Adipose tissue (tissue), 3 donors: ENCODE measurements around the gene CASKIN1. TPM values are rescaled to one million over a fixed set of nuclear protein-coding genes. Genes with fewer than 3 reads are reported as not detected.
"Not testable (repeated sequence)": the region's sequence is repeated elsewhere in the genome, so short reads cannot be mapped to it uniquely, and the experiment has no call there.

Experiments
- H3K27ac ChIP-seq: one replicate; pipeline ENCODE4 v1.5.1; 2013; ENCODE audit warnings: low read depth, low read length
- WGBS, 3 donors: extraction: QIAGEN DNeasy Blood & Tissue Kit; methylation state at CpG; one replicate each; pipeline ENCODE4 v1.1.7; 2013; 5-methylcytosine and 5-hydroxymethylcytosine counted together
- polyA plus RNA-seq, 3 donors: library from polyadenylated mRNA; stranded (reverse); fragments of 200-250 nt; gene quantifications; one replicate each; pipeline ENCODE4 v1.2.3, GENCODE V29; 2013
- donor health status: healthy with polysubstance abuse.
- donor health status: Bipolar disorder and iron deficiency.
- donor health status: healthy.

CASKIN1 gene
- polyA plus RNA-seq, 3 donors = 0.22 to 0.35 (median 0.30) TPM

DNA sequence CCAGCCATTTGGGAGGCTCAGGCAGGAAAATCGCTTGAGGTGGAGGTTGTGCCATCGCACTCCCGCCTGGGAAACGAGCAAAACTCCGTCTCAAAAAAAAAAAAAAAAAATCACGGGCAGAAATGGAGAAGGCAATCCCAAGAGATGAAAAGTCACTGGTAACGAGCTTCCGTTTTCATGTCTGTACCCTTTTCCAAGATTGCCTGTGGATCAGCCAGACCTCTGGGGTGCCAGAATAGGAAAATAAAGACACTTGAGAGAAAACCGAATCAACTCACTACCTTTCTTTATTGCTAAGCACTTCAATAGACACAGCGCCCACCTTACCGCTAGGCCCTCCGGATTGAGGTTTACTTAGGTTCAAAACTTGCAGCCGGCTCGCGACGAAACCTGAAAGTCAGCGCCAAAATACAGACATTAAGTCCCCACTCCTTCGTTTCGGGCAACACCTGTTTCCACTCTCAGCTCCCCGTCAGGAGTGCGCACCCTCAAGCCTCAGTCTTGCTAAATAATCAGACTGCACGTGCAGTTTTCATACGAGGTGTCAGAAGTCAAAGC is 41.8 kb downstream of the CASKIN1 start:
- no peak overlapping the region for H3K27ac ChIP-seq
- 1 to 3% (median 2%) methylated on average over 23 of the region's 23 CpGs for WGBS, 3 donors

DNA sequence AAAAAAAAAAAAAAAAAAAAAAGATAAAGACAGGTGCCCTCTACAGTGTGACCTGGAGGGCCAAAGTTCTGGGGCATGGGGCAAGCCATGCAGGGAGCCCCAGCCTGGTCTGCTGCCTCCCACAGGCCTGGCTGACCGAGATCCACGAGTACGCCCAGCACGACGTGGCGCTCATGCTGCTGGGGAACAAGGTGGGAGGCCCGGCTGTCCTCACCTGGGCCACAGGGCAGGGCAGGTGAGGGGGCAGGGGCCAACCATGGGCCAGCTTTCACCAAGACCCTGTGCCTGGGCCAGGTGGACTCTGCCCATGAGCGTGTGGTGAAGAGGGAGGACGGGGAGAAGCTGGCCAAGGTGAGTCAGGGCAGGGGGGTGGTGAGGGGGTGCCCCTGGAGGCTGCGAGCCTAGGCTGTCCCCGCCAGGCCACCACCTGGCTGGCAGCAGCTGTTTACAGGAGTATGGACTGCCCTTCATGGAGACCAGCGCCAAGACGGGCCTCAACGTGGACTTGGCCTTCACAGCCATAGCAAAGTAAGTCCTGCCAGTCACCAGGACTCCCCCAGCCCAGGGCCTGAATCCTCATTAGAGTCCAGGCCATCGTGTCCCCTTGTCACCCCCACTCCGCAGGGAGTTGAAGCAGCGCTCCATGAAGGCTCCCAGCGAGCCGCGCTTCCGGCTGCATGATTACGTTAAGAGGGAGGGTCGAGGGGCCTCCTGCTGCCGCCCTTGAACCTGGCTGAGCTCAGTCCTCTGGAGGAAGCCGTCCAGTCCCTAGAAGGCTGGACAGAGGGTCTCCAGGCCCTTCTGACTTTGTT is 43.5 kb downstream of the CASKIN1 start:
- 17 to 49% (median 32%) methylated on average over 25 of the region's 25 CpGs for WGBS, 3 donors
- H3K27ac ChIP-seq = no peak overlapping the region

DNA sequence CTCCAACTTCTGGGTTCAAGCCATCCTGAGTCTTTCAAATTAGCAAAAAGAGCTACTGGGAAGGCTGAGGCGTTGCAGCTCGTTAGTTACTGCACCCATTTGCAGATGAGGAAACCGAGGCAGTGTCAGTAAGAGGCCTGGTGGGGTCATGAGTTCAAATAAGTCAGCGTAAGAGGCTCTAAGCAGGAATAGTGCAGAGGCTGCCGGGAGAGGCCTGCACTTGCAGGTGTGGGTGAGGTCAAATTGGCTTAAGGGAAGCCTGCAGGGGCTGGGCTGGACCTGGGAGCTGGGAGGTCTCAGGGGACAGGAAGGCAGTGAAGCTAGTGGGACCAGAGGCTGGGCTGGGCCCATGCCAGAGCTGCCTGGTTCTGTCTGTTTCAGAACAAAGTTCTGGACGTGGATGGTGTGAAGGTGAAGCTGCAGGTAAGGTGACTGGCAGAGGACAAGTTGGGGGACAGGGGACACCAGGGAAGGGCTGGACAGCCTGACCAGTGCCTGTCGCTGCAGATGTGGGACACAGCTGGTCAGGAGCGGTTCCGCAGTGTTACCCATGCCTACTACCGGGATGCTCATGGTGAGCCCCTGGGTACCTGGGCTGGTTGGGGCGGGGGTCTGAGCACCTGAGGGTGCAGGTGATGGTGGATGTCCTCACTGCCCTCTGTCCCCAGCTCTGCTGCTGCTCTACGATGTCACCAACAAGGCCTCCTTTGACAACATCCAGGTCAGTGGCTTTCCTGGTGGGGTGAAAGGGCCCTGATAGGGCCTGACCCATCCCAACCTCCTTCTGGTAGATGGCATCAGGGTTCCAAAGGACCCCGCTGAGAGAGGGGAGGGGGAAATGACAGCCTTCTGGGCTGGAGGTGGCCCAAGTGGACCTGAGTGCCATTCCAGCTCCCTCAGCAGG is 45.0 kb downstream of the CASKIN1 start:
- no peak overlapping the region for H3K27ac ChIP-seq

DNA sequence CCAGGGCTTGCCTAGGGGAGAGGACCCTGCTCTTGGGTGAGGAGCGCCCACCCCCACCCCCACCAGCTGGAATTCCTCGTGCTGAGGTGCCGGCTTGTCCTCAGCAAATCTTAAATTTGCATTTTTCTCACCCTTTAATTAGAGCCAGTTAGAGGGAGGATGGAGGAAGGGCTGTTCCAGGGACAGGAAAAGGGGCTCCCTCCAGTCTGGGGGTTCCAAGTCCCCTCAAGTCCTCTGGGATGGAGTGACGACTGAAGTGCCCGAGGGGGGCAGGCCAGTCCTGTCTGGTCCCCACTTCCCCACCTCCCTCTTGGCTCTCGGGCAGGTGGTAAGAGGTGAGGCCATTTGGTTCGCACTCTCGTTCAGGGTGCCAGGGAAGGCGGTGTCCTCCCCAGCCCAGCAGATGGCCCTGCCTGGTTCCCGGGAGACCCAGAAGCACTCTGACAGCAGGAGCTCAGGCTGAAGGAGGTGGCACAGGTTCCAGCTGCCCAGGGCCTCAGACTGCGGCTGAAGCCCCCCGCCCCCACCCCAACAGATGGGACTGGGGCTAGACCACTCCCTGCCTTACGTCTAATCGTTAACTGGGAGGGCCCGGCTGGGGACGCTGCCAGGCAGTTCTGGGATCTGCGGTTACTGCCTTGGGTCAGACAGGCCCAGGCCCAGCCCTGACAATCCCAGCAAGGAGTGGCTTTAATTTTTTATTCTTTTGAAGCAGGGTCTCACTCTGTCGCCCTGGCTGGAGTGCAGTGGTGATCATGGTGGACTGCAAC is 45.8 kb downstream of the CASKIN1 start:
- H3K27ac ChIP-seq = no peak overlapping the region
- 27 to 66% (median 57%) methylated on average over 18 of the region's 18 CpGs for WGBS, 3 donors

More for the DNA sequence above, 45.0 kb downstream of the CASKIN1 start:
- 48 to 86% (median 78%) methylated on average over 13 of the region's 13 CpGs for WGBS, 3 donors

GRCh38 chr16:2149630-2150417 is 46.6 kb downstream of the CASKIN1 start:
- 29 to 70% (median 61%) methylated on average over 24 of the region's 24 CpGs for WGBS, 3 donors
- H3K27ac ChIP-seq = no peak overlapping the region

DNA sequence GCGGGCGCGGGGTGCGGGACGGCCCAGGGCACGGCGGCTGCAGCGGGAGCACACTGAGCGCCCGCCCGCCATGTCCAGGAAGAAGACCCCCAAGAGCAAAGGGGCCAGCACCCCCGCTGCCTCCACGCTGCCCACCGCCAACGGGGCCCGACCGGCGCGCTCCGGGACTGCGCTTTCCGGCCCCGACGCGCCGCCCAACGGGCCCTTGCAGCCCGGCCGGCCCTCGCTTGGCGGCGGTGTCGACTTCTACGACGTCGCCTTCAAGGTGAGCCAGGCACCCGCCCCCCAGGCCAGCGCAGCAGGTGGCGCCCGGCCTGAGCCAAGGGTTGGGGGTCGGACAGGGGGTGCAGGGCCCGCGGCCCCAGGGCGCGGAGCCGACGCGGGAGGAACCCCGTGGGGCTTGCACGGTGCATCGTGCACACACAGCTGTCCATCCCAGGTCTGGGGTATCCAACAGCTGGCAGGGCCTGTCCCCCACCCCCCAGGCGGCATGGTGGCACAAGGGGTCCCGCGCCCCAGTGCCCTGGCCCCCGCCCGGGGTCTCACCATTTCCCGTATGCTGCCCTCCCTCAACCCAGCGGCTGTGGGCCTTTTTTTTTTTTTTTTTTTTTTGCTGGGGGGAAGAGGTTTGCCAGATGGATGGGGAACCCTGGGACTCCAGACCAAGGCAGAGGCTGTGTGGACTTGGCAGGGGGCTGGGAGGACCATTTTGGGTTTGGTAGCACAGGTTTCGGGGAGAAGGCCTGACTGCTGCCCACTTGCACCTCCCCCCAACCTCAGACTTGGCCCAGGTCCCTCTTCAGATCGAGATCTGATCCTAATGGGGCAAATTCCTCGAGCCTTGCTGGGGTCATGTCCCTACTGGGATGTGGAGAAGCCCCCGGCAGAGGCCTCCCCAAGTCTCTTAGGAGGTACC is 47.4 kb downstream of the CASKIN1 start:
- no peak overlapping the region for H3K27ac ChIP-seq
- 1 to 3% (median 3%) methylated on average over 50 to 54 of the region's 62 CpGs for WGBS, 3 donors

DNA sequence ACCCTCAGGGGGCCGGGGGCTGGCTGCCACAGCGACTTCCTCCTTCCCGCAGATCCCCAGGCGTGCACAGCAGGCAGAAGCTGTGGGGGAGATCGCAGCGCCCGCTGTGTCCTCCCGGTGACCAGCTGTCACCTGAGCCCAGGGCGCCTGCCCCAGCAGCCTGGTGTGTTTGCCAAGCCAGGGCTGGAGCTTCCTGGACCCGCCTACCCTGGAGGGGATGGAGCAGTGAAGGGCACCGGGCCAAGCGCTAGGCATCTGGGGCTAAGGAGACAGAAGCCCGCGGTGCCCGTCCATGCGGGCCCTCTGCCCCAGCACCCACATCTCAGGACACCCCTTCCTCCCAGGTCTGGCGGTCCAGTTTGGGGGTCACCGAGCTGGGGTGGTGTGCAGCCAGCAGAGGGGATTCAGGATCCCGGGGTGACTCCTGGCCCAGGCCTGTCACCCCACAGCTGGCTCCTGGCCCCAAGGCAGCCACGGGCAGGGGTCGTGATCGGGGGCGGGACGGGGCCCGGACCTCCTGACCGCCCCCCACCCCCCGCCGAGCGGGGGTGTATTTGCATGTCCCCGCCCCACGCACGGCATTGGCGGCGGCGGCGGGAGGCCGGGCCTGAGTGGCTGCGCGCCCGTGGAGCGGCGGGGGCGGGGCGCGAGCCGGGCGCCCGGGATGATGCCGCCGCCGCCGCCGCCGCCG is 48.3 kb downstream of the CASKIN1 start, which contains the start of gene RAB26:
RAB26 (plus strand) TSS at position 645 of the 691 bp plus-strand sequence. CDS start 159 bp downstream, outside the sequence.
- 3 to 9% (median 7%) methylated on average over 23 to 55 of the region's 55 CpGs for WGBS, 3 donors
- H3K27ac ChIP-seq = no peak within 1 kb of the TSS

DNA sequence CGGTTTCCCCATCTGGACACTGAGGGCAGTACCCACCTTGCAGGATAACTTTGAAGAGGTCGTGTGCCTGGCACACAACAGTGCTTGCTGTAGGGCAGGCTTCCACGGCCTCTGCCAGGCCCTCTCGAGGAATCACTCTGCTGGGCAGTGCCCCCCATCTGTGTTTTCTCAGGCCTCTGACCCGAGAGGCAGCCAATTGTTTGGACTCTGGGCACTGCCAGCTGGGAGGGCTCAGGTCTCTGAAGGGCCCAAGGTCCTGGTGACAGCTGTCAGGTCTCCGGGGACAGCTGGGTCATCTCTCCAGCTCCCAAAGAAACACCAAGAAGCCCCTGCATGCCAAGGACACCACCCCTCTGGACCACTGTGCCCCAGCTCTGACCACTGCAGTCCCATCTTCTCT is 49.0 kb downstream of the CASKIN1 start:
- 44 to 80% (median 77%) methylated on average over 6 of the region's 6 CpGs for WGBS, 3 donors
- H3K27ac ChIP-seq = no peak overlapping the region

DNA sequence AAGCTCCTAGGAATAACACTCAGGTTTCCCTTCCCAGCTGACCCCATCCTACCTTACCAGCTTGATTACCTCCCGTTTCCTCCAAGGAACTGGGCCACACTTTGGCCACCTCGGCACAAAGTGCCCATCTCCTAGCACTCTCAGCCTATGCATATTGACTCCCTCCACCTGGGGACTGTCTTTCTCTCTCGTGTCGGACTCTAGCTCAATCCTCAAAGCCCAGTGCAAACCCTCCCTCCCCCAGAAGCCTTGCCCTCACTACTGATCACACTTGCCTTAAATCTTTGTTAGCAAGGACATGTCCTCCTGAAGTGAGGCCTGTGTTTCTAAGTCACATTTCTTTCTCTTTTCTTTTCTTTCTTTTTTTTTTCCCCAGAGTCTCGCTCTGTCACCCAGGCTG is 50.6 kb downstream of the CASKIN1 start:
- H3K27ac ChIP-seq = no peak overlapping the region
- 87 to 92% (median 87%) methylated on average over 5 of the region's 5 CpGs for WGBS, 3 donors

DNA sequence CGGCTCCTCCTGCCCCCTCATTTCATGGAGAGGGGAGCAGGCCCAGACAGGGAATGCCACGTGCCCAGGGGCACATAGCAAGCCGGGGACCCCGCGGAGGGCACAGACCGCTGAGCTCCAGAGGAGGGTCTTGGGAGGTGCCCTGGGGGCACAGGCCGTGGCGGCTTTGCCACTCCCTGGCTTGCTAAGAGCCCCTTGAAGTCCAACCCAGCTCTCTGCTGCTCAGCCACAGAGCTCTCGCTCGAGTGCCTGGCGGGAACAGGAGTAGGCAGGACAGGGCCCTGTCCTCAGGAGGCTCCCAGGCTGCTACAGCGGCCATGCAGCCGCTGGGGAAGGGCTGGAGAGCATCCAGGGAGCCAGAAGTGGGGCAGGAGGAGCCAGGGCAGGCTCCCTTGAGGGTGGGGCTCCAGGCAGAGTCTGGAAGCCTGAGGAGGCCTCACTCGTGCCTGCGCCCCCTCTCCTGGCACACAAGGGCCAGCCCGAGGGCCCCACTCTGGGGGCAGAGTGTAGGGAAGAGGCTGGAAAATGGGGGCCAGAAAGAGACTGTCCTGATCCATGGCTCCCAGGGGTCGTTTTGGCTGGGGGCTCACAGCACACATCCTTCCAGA is 52.4 kb downstream of the CASKIN1 start:
- 74 to 83% (median 82%) methylated on average over 13 to 17 of the region's 17 CpGs for WGBS, 3 donors
- H3K27ac ChIP-seq = no peak overlapping the region

DNA sequence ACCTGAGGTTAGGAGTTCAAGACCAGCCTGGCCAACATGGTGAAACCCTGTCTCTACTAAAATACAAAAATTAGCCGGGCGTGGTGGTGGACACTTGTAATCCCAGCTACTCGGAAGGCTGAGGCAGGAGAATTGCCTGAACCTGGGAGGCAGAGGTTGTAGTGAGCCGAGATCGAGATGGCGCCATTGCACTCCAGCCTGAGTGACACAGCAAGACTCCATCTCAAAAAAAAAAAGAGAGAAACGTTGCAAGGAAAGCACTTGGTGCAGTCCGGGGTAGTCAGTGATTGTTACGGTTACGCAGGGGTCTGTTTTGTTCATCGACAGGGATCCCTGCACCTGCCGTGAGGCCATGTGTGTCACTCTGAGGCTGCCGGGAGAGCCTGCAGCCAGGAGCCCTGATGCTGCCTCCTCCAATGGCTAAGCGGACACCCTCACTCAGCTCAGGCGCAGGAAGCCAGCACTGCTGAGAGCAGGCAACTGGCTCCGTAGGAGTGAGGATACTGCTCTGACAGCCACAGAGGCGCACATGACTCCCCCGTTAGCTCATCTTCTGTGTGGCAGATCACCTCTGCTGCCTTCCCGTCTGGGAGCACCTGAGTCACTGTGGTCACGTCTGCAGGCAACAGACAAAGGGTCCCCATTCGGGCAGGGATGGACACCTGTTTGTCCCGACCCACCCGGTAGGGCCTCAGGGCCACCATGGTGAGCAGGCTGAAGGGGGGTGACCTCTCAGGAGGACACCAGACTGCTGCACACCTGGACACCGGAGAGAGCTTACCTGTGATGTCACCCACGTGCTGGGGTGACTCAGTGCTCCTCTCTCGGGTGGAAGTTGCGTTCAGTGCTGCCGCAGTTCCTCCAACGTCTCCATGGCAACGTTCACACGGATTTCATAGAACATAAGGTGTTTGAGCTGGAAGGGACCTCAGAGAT is 53.2 kb downstream of the CASKIN1 start:
- WGBS, 3 donors = 74 to 78% (median 77%) methylated on average over 31 of the region's 31 CpGs
- no peak overlapping the region for H3K27ac ChIP-seq

DNA sequence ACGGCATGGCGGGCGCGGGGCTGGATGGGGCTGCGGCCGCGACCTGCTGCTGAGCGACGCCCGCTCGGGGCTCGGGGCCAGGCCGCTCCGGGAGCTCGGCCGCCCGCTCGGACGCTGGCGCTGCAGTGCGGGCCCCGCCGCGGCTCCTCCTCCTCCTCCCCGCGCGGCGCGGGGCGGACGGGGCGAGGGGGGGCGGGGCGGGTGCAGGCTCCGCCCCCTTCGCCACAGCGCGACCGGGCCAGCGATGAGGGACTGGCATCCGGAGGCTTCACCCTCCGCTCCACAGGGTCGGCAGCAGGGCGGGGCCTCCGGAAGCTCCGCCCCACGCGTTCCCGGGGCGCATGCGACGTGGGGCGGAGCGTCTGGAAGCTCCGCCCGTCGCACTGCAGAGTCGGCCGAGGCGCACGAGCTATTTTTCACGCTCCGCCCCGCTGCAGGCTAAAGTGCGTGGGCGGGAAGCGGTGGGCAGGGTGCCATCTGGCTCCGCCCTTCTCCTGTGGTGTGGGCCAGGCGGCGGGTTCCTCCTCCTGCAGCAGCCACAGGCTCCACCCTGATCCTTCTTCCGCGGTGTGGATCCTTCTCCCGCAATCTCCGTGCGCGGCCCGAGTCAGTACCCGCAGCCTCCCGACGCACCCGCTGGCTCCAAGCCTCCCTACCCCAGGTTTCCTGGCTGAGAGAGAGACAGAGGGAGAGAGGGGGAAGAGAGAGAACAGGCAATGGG is 60.5 kb downstream of the CASKIN1 start, which contains the start of gene PKD1:
PKD1 (minus strand) TSS at position 129 of the 721 bp plus-strand sequence. CDS start 209 bp downstream, outside the sequence.
- WGBS, 3 donors = 0% methylated on average over 34 to 58 of the region's 81 CpGs
- H3K27ac ChIP-seq = not testable (repeated sequence)

GRCh38 chr16:2135071-2135470 is 61.3 kb downstream of the CASKIN1 start:
- not testable (repeated sequence) for H3K27ac ChIP-seq
- 0 to 1% (median 1%) methylated on average over 20 to 28 of the region's 42 CpGs for WGBS, 3 donors

- 38 to 60% (median 60%) methylated on average over 4 of the region's 12 CpGs for WGBS, 3 donors
- not testable (repeated sequence) for H3K27ac ChIP-seq
Observed at GRCh38 chr16:2133797-2134196, 62.6 kb downstream of the CASKIN1 start.
